ENCODE data around the gene C1RL. TPM values are rescaled to one million over a fixed set of nuclear protein-coding genes. Genes with fewer than 3 reads are reported as not detected.
A peak's percentile ranks its signal among the peaks of the same experiment; 100 is the strongest.

The C1RL gene, protein sequence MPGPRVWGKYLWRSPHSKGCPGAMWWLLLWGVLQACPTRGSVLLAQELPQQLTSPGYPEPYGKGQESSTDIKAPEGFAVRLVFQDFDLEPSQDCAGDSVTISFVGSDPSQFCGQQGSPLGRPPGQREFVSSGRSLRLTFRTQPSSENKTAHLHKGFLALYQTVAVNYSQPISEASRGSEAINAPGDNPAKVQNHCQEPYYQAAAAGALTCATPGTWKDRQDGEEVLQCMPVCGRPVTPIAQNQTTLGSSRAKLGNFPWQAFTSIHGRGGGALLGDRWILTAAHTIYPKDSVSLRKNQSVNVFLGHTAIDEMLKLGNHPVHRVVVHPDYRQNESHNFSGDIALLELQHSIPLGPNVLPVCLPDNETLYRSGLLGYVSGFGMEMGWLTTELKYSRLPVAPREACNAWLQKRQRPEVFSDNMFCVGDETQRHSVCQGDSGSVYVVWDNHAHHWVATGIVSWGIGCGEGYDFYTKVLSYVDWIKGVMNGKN
- total RNA-seq (2014; rRNA removed; shearing (Covaris generic)), result 7.1 and 9.0 TPM in 2 replicates

DNA sequence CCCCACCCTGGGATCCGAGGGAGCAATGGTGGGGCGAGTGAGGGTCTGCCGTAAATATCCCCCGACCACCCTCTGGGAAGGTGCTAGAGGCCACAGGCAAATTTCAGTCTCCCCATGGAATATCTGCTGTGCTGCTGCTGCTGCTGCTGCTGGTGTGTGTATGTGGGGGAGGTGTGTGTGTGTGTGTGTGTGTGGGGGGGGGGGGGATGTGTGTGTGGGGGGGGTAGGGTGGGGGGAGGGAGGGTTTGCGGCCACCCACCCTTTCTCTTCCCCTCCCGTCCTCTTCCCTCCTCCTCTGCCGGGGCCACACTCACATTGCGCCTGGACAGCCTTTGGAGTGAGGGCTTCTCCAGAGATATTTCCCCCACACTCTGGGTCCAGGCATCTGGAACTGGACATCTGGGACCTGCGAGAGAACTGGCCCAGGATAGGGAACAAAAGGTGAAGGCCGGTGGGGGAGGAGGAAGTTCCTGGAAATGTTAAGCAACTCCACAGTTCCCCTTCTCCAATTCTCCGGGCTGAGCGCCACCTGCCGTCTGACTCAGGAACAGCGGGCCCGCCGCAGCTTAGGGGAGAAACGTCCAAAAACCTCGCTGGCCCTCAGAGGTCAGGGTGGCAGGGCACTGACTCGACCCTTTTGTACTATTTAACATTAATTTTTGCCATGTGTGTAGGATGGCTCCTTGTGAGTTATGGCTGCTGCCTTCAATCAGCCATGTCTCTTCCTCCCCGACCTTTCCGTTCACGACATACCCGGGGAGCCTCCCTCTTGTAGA lies at the start of gene C1RL:
TSS of gene C1RL (minus strand) at position 419 of the 776 bp plus-strand sequence. CDS start at position 385, 34 bp downstream.
- DNase-seq (ENCODE audit: low read depth), result peak; percentile 72

GRCh38 chr12:7157391-7157790 lies 48.4 kb upstream of the C1RL start:
- no peak for DNase-seq (ENCODE audit: low read depth)

DNA sequence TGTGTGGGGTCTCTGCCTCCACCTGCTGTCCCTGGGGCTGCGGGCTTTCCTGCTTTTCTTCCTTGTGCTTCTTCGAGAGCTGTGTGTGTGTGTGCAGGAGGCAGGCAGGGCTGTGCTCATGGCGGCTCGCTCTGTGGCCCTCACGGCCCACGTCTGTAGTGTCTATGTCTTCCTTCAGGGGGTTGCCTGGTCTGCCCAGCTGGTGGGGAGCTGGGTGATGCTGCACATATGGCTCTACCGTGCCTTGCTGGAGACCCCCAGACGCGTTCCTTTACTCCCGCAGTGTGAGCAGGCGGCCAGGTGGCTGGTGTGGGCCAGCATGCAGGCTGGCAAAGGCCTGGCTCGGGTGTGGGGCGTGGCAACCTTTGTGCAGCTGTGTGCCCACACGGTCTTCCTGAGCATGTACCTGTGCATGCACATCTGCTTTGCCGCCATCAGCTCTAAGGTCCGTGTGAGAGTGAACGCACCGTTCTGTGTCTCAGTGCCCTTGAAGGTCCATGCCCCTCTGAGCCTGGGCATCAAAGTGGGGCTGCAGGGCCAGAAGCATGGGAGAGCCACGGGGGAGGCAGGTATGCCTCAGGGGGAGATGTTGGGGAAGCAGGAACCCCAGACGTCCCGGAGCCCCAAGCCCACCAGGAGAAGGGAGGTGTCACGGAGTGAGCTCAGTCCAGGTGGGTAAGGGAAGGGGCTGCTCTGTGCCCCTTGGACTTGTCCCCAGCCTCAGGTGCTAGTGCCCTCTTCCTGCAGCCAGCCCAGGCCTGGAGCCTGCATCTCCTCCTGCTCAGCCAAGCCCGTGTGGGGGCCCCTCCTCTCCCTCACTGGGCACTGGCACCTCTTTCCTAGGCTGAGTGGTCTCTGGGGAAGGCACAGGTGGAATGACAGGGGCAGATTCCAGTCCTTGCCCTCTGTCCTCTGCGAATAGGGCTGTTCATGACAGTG lies 47.5 kb upstream of the C1RL start:
- no peak for DNase-seq (ENCODE audit: low read depth)

DNA sequence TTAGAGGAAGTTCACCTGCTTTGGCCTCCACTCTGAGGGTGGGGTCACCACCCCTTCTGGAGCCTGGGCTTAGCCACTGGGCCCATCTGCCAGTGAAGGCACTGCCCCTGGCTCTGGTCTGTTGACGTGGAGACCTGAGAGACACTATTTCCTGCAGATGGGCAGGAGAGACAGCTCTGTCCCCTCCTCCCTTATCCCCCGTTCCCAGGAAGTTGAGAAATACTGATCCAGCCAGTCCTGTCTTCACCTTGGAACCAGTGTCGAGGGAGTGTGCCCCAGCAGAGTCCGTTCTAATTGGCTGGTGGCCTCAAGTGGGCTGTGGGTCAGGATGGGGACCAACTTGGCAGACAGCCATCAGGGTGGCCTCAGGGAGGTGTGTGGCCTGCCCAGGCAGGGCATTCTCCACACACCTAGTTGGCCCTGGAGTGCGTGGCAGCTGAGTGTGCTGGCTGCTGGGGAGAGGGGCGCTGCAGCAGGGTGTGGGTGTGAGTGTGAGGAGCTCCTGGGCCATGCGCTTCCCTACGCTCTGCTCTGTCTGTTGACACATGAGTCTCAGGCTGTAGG lies 46.5 kb upstream of the C1RL start:
- no peak for DNase-seq (ENCODE audit: low read depth)

DNA sequence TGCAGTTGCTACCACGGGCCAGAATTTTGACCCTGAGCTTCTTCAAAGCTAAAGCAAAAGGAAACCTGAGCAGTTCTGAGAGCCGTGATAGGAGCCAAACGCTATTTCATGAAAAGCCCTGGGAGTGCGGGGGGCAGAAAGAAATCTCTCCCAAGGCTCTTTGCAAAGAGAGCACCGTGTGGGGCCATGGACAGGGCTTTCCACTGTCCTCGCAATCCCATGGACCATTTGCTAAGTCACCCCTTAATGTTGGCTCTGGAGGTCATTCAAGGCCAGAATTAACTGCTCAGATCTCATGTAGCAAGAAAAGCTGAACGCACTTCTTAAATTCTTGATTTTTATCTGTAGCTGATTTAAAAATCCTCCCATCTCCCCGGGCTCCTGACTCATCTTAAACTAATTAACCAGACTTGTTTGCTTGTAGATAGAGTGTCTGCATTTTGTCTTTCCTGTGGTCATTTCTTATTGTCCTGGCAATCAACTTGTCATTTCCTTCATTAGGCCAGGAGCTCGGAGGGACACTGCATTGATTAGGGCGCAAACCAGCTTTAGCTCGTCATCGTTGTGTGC lies 46.0 kb upstream of the C1RL start:
- DNase-seq (ENCODE audit: low read depth), result no peak

DNA sequence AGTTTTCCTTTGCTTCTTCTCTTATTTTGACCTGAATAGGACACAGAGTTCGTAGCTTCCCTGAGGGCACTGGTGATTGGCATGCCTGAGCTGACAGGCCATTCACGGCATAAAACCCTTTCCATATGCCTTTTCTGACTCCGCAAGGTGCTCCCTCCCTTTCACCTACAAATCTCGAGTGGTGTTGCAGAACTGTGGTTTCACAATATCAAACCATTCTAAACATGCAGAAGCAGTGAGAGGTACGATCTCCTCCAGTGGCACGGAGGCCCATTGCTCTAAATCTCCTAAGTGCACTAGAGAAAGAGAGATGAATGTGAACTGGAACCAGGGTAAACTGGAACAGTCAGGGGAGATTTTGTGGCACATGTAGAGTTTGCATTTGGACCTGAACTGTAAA lies 45.0 kb upstream of the C1RL start:
- DNase-seq (ENCODE audit: low read depth), result no peak

GRCh38 chr12:7152818-7153217 lies 43.8 kb upstream of the C1RL start:
- DNase-seq (ENCODE audit: low read depth), result no peak

DNA sequence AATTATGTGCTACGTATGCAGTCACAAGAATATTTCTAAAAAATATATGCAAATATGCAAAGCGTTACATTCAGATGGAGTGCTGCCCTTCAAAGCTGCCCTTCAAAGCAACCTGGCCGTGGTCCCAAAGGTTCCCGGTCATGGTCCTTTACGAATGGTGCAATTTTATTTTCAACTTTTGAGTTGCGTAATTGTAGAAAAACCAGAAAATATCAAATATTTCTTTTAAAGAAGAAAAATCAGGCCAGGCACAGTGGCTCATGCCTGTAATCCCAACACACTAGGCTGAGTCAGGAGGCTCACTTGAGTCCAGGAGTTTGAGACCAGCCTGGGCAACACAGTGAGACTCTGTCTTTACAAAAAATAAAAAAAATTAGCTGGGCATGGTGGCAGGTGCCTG lies 42.5 kb upstream of the C1RL start:
- no peak for DNase-seq (ENCODE audit: low read depth)

GRCh38 chr12:7150841-7151240 lies 41.8 kb upstream of the C1RL start:
- no peak for DNase-seq (ENCODE audit: low read depth)

DNA sequence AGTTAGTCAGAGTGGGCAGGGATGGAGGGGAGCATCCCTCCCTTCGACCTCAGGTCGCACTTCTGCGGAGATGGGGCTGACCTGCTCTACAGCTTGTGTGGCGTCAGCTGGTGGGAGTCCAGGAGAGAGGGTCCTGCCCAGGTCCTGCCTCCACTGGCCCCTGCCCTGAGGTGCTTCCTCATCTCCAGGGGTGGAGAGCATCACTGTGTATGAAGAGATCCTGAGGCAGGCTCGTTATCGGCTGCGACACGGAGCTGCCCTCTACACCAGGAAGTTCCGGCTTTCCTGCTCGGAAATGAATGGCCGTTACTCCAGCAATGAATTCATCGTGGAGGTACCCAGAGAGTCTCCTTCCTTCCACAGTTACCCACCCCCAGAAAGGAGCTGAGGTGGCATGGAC lies 41.3 kb upstream of the C1RL start:
- DNase-seq (ENCODE audit: low read depth), result no peak

- DNase-seq (ENCODE audit: low read depth), result no peak
These were observed 37.9 kb upstream of the C1RL start for GRCh38 chr12:7146906-7147305.

DNA sequence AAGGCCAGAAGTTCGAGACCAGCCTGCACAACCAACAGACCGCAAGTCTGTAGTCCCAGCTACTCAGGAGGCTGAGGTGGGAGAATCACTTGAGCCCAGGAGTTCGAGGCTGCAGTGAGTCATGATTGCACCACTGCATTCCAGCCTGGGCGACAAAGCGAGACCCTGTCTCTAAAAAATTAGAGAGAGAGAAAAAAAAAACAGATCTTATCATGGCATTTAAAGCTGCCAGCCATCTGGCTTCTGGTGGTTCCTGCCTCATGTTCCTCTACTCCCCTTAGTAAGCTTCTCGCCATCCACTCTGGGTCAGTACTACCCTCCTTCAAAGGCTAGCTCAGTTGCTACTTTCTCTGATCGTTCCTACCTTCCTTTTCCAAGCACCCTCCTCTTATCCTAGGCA lies 37.2 kb upstream of the C1RL start:
- no peak for DNase-seq (ENCODE audit: low read depth)

GRCh38 chr12:7145671-7146070 lies 36.7 kb upstream of the C1RL start:
- no peak for DNase-seq (ENCODE audit: low read depth)

DNA sequence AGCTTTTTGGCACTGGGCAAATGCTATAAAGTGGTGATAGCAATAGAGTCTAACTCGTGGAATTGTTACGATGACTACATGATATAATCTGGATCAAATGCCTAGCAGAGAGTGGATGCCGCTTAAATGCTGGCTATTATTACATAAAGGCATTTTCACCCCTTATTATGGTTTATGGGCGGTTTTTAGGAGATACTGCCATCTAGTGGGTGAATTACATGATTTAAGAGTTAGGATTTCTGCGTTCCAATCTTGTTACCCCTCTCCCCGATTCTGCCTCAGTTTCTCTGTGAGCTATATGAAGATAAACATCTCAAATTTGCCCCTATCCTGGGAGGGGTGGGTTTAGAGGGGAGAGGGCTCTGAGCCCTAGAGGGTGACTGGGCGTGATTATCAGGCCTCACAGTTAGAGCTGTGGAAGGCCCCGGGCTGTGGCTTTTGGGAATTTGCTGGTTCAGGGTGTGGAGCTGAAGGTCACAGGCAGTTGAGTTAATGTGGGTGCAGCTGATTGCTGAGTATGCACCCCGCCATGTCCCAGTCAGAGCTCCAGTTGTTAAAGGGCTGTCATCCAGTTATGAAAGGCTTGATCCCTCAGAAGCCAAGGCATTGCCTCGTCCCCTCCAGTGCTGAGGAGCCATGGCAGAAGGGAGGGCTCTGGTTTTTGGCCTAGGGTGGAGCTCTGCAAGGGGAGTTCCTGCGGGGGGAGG lies 35.6 kb upstream of the C1RL start:
- peak; percentile 33 for DNase-seq (ENCODE audit: low read depth)

GRCh38 chr12:7143564-7143963 lies 34.5 kb upstream of the C1RL start:
- DNase-seq (ENCODE audit: low read depth), result no peak

- DNase-seq (ENCODE audit: low read depth), result no peak
These were observed 33.9 kb upstream of the C1RL start for GRCh38 chr12:7142809-7143465.

DNA sequence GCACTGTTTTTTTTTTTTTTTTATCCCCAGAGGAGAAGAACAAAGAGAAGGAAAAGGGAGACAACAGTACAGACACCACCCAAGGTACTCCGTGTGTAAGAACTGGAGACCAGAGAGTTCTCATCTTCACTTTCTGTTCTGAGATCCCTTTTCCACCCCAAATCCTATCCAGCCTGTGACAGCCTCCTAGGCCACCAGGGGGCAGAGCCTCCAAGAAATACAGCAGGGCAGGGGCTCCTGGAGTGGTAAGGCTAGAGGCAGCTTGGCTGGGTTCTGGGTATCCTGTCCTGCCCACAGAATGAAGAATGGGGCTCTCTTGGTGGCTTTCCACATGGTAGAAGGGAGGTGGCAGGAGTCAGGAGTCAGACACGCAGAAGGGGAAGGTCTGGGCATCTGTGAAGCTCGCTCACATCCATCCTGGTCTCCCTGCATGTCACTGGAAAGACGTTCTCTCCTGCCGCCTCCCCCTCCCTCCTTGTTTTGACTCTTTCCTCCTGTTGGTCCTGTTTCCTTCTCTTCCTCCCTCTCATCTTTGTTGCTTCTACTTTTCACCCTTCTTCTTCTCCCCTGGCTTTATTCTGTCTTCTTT lies 33.1 kb upstream of the C1RL start:
- DNase-seq (ENCODE audit: low read depth), result peak; percentile 47

DNA sequence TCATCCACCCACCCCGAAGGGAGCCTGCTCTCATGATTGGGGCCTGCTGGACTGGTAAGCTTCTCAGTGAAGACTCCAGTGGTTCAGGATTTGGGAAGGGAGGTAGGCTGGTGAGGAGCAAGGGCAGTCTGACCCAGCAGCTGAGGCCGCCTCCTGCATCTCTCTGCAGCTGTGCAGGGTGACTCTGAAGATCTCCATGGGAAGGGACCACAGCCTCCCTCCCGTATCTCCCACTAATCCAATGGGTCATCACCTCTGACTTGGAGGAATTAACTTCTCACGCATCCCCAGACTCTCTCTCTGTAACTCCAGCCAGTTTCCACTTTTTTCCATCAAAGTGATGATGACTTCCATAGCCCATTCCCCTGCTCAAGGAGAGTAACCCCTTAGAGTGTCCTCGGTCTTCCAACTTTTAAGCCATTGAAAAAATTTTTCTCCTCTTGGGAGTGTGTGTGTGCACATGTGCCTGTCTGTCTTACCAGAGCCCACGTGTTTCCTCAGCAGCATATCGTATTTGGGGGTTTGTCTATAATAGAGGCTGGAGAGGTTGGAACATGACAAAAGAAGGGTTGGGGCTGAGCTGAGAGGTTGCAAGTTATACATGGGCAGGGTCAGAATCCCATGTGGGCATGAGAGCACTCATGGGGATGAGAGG lies 32.5 kb upstream of the C1RL start:
- DNase-seq (ENCODE audit: low read depth), result no peak

- DNase-seq (ENCODE audit: low read depth), result no peak
These were observed 30.2 kb upstream of the C1RL start for GRCh38 chr12:7139200-7139599.

Data from RPMI7951 (cell line).